Kidney capillary endothelial cell (primary cell): ENCODE data around the gene CCDC91.
"Not testable (repeated sequence)": the region's sequence is repeated elsewhere in the genome, so short reads cannot be mapped to it uniquely, and the experiment has no call there.

Experiments used
- DNase-seq: peaks from one replicate; pipeline ENCODE4 v3.0.0-alpha.2; 2018; ENCODE audit warnings: low spot score

Gene CCDC91

DNA sequence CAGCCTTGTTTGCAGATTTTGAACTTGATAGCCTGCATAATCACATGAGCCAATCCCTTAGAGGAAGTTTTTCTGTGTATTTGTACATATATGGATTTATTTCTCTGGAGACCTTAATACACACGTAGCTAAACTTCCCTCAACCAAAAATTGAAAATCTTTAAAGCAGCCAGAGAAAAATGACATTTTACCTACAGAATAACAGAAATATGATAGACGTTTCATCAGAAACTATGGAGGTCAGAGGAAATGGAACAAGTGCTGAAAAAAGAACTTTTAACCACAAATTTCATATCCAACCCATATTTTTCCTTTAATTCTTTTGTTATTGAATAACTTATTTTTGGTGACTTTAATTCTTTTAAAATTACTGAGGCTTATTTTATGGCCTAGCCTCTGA lies 177.7 kb downstream of the CCDC91 start:
- no peak for DNase-seq

DNA sequence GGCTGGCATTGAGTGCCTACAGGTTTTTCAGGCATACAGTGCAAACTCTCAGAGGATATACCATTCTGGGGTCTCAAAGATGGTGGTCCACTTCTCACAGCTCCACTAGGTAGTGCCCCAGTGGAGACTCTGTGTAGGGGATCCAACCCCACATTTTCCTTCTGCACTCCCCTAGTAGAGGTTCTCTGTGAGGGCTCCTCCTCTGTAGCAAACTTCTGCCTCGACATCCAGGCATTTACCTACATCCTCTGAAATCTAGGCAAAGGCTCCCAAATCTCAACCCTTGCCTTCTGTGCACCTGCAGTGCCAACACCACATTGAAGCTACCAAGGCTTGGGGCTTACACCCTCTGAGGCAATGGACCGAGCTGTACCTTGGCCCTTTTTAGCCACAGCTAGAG lies 179.2 kb downstream of the CCDC91 start:
- DNase-seq, result no peak

DNA sequence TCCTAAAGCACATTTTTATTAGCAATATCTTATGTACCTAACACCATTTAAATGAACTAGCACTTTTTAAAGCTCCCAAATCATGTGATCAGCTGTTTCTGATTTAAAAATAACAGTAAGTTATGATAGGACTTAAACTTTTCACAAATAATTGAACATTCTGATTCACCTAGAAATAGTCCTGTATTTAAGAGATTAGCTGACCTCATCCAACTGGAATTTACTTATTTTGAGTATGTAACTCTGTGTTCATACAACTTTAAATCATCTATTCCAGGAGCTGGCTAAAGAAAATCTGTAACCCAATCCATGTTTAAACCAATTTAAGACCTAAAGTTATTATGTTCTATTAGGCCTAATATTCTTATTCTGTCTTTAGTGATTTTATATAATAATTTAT lies 184.3 kb downstream of the CCDC91 start:
- no peak for DNase-seq

DNA sequence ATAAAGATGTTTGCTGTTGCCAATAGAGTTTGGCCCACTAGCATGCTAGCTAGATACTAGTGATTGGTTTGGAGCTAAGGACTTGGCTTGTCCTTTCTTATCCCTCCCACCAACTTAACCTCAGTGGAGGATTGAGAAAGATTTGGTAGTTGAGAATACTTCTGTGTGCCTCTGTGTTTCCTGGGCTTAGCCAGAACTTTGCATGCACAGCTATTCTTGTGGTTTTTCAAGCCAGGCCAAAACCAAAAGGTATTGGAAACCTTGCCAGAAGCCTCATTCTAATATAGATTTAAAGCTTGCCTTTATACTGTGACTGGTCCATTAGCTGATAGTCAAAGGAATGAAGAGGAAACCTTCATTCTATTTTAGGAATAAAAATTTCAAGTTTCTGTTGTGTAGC lies 188.5 kb downstream of the CCDC91 start:
- no peak for DNase-seq

DNA sequence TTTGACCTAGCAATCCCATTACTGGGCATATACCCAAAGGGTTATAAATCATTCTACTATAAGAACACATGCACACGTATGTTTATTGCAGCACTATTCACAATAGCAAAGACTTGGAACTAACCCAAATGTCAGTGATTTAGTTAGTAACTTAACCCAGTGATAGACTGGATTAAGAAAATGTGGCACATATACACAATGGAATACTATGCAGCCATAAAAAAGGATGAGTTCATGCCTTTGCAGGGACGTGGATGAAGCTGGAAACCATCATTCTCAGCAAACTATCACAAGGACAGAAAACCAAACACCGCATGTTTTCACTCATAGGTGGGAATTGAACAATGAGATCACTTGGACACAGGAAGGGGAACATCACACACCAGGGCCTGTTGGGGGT lies 189.5 kb downstream of the CCDC91 start:
- DNase-seq, result not testable (repeated sequence)

DNA sequence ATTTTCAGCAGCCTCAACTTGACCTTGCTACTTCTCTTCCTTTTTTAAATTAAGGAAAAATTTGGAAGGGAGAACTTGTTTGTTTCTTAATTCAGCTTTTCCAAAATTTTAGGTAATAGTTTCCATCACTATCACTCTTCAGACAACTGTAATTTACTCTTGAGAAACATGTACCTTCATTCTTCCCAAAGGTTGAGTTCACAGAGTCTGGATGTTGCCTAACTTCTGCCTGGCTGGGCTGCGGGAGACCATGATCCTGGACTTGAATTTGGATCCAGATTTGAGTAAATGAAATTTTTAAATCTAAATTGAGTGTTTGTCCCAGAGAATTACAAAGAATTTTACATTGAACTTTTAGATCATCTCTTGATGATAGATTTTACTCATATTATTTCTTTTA lies 193.1 kb downstream of the CCDC91 start:
- DNase-seq, result no peak

DNA sequence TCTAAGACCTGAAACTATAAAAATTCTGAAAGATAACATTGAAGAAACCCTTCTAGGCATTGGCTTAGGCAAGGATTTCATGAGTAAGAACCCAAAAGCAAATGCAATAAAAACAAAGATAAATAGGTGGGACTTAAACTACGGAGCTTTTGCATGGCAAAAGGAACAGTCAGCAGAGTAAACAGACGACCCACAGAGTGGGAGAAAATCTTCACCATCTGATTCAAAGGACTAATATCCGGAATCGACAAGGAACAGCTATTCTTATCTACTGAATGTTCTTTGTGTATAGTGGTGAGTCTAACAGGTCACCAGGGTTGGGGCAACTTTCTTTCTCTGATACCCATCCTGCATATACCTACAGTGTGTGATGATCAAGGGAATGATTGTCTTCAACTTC lies 198.6 kb downstream of the CCDC91 start:
- no peak for DNase-seq

DNA sequence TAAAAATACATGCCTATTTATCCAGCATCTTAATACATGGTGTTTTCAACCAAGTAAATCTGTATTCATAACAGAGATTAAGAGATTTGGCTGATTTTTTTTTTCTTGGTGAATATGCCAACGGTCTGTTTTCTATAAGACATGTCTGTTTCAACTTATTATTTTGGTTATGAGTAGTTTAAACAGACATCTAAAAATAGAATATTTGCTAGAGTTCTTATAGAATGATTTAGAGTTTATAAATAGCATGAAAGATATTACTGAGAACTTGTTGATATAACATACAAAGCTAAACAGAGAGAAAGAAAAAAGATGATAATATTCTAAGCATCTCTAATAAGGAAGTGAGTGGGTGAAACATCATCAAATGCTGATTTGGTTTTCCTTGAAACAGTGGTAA lies 199.9 kb downstream of the CCDC91 start:
- DNase-seq, result no peak

DNA sequence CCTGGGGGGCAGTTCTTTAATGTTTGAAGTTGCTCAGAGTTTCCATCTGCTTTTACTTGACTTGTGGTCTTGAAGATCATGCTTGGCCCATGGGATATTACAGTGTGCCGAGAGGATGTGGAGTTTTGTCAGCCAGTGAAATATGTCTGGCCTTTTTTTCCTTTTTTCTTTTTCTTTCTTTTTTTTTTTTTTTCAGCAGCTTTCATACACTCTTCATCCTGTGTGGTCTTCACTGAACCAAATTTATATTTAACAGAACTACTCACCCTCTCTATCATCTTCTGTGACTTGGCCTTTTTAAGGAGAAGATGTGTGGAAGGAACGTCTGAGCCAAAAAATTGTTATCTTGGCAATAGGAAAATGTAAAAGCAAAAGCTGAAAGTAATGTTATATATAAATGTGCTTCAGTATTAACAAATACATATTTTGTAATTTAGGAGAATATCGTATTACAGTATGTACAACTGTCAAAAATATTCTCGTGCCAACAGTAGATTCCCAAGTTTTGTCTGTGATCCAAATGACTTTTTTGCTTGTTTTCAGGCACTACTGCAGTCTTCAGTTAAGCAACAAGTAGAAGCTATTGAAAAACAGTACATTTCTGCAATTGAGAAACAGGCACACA lies 200.6 kb downstream of the CCDC91 start:
- no peak for DNase-seq

DNA sequence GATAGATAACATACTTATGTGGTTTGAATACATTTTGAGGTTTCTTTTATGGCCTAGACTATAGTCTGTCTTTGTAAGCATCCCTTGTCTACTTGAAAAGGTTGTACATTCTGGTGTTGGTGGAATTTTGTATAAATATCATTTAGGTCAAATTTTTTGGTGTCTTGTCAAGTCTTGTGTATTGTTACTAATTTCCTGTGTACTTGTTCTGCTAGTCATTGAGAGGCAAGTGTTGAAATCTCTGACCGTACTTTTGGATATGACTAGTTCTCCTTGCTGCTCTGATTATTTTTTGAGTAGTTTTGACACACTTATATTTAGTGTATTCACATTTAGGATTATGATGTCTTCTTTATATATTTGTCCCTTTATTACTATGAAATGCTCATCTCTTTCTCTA lies 219.6 kb downstream of the CCDC91 start:
- no peak for DNase-seq

DNA sequence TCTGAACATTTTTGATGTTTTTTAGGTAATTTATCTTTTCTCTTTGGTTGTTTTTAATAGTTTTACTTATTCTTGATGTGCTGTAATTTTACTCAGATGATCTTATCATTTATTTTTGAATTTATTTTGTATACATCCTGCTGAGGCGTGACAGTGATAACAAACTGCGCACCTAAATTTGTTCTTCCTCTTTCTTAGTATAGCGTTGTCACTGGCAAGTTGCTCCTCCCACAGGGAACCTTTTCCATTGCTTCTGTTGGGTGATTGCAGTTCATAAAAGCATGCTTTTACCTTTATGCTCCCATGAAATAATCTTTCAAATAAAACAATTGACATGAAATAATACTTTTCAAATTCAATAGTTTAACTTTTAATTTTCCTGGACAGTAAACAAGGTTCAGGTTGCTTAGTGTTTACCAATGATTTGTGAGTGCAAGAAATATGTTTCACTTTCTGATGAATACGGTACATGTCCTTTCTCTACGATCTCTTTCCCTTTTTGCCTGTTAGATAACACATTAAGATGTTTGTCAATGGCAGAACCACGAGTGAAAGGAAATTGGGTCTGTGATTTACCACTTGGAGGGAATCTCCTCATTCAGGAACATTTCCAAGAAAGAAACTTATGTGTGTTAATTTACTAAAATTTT lies 223.3 kb downstream of the CCDC91 start:
- DNase-seq, result no peak

DNA sequence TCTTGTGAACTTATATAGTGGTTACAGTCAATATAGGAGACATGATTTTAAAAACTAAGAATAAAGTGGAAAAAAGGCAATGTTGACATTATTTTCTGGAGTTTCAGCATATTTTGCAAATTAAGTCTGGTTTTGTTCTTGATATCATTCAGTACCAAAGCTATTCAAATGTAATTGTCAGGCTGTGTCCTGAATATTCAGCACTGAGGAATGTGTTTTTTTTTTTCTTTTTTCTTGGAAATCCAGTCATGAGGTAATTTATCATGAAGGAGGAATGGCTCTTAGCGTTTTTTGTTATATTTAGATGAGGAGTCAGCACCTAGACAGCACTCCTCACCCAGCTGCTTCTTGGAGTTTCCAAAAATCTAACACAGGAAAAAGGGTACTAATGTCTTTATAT lies 225.5 kb downstream of the CCDC91 start:
- DNase-seq, result no peak

DNA sequence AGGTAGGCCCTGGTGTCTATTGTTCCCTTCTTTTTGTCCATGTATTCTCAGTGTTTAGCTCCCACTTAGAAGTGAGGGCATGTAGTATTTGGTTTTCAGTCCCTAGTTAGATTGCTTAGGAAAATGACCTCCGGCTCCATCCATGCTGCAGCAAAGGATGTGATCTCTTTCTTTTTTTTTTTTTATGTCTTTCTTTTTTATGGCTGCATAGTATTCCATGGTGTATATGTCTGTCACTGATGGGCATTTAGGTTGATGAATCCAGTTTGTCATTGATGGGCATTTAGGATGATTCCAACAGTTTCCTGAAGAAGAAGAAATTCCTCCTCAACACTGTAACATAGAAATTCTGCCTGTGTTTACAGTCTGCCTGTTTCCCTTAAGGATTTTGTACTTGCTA lies 231.1 kb downstream of the CCDC91 start:
- DNase-seq, result no peak

DNA sequence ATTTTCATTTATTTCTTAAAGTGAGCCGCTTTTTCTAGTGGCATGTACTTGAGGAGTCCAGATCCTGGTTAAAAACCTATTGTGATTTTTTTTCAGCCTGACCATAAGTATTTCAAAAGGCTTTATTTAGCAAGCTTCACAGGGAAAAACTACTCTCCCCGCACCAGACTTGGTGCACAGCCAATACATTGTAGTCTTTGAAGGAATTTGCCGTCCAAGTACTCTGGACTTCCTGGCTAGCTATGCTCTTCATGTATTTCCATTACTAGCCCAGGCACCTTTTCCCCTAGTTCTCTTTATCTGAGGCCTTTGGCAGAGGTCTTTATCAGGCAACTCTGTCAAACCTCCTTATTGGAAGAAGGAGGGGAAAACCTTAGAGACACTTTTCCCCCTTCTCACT lies 234.7 kb downstream of the CCDC91 start:
- DNase-seq, result peak; percentile 46

DNA sequence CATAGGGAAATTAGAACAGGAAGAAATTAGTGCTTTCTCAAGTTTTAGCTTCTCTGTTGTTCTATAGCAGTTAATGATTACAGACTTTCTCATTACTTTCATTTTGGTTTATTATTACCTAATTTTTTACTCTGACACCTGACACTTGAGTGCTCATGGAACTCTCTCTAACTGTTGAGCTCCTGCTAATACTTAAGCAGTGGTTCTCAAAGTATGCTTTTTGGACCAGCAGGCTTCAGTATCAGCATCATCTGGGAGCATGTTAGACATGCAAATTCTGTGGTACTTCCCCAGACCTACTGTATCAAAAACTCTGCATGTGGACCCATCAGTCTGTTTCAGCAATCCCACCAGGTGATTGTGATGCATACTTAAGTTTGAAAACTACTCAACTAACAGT lies 235.3 kb downstream of the CCDC91 start:
- no peak for DNase-seq

DNA sequence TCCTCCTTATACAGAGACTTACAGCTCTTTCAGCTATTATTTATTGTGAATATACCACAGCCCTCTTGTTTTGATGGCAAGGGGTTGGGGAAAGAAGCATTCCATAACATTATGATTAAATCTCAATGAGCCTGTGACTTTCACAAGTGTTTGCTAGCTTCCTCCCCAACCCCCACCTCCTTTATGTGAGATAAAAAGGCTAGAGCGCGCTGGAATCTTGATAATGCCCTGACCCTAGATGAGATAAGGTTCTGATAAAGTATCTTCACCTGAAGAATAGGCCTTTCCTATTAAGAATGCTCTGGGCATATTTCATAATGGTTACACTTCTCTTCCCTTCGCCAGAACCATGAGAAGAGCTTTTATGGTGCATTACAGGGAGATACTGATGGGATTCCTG lies 236.8 kb downstream of the CCDC91 start:
- no peak for DNase-seq

DNA sequence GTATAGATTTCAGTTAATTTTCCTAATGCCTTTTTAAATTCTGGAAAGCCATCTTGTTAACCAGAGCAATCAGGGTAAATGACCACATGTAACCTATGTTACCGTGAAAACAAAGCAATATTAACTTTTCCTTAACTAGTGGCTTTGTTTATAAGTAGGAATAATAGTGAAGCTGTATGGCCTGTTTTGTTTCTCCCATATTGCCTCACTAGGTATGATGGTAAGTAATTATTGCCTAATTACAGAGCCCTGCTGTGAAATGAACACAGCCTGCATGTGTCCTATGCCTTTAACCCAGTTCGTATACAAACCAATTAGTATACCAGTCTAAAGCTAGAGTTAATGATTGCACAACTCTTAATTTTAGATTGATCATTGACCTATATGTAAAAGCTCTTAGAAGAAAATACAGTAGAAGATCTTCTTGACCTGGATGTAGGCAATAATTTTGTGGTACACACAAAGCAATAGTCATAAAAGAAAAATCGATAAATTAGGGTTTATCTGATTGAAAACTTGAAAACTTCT lies 249.9 kb downstream of the CCDC91 start:
- DNase-seq, result no peak

DNA sequence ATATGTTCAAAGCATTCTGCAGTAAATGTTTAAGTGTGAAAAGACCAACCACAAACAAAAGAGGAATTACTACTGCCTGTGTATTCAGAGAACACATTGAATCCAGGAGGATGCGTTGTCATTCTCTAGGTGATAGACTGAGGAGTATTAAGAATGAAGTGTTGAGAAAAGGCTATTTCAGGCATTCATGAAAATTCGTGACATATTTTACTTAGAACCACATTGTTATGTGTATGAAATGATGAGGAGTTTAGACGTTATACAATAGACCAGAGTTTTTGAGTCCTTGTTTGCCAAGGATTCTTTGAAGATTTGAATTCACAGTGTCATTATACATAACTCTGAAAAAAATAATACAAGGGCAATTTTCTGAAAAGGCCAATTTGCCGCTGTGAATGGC lies 251.8 kb downstream of the CCDC91 start:
- no peak for DNase-seq

DNA sequence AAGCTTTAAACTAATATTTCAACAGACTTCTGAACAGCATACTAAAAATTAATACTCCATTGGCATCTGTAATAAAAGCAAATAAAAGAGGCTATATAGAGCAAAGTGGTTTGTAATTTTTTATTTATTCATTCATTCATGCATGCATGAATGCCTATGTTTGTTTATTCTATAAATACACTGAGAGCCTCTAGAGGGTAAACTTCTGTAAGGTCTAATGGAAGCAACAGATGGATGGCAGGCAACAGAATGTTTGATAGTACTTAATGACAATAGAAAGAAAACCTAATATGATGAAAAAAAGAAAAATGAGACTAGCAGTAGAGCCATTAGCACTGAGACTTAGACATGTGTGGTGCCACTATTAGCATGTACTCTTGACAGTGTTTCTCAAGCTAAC lies 253.1 kb downstream of the CCDC91 start:
- no peak for DNase-seq

DNA sequence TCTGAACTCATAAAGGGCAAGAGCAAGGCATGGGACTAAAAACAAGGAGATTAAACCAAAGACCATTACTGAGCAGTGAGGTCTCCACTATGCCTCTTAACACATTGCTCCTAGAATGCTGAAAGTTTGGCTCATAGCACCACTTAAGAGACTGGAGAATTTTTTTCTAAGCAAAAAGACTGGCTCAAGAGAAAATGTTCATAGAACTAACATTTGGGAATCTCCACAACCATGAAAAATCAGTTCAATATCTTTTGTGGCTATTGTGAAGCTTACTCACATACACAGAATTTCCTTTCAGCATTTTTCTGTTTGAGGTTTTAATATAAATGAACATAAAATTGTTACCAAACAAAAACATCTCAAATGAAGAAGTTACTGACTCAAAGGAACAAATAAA lies 255.8 kb downstream of the CCDC91 start:
- no peak for DNase-seq

DNA sequence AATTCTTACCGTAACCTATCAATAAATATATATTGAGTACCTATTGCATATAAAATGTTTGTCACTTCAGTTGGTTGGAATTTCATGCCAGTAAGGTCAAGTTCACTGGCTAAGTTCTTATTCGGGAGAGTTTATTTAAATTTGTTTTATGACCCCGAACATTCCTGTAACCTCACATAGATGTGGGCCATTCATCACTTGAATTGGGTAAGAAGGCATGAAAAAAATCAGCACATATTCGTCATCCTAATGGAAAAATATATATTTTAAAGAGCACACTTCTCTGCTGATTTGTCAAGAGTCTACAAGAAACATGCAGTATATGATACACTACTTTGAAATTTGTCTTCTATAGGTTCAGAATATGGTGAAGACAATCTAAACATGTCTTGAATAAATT lies 263.4 kb downstream of the CCDC91 start:
- no peak for DNase-seq

DNA sequence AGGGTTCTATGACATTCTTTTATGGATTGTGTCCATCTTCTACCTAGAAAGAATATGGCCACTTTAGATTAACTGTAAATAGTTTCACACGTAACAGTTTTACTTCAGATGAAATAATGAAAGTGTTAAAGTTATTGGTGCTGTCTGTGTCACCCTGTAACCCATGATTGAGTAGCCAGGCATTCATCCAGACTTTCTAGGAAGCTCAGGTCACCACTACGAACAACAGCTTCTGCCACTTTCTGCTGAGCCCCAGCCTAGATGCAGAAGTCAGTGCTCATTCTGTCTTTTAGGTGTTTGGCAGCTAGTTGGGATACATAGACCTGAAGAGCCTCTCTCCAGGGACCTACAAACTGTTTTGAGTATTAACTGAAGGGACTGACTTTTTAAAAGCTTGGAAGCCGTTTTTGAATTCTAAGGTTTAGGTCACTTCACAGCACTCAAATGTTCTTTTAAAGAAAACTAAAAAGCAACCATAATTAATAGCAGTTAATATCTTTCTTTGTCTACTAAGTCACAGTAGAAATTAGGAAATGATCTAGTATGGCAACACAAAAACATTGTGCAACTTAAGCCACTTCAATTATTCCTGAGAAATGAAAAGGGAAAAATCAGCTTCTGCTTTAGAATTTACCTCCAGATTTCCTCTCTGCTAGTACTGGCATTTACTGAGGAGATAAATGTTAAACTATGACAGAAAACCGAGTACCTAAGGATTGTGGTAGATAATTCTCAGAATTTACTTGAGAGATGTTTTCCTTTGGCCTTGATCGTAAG lies 266.9 kb downstream of the CCDC91 start:
- no peak for DNase-seq

DNA sequence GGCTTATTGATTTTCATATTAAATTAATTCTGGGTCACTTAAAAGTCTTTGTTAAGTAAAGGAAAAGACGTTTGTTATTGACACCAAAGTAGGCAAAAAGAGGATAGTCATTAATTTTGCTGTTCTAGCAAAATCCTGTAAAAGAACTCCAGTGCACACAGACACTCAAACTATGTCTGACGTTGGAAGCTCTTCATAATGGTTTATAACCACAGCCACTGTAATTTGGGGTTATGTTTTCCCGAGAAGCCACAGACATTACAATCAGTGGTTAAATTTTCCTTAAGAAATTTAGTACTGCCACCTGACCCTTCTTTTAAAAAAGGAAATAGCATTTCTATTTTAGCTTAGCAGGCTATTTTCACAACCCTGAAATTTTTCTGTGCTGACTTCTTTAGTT lies 267.5 kb downstream of the CCDC91 start:
- no peak for DNase-seq
